Prostate gland (tissue), 2 donors: ENCODE results near the gene GNL2. TPM values are rescaled to one million over a fixed set of nuclear protein-coding genes. Genes with fewer than 3 reads are reported as not detected.
"Not testable (repeated sequence)": the region's sequence is repeated elsewhere in the genome, so short reads cannot be mapped to it uniquely, and the experiment has no call there.

ENCODE experiments used
- DNase-seq: peaks from one replicate; pipeline ENCODE4 v3.0.0-alpha.2; 2019; ENCODE audit warnings: low spot score
- H3K27ac ChIP-seq, 2 donors: fragments of 200-600 bp; sonication (generic); 2 replicates each; pipeline ENCODE4 v1.5.1; 2017 to 2019
- H3K27me3 ChIP-seq: fragments of 200-600 bp; sonication (generic); replicated peaks from 2 replicates; pipeline ENCODE4 v1.5.1; 2019; ENCODE audit not compliant: insufficient read depth
- H3K36me3 ChIP-seq, 2 donors: fragments of 200-600 bp; sonication (generic); 1 replicate in 1 of 2; 2 replicates in 1 of 2; pipeline versions ENCODE4 v1.5.1 to v1.8.1; 2017 to 2019
- H3K4me1 ChIP-seq: fragments of 200-600 bp; sonication (generic); replicated peaks from 2 replicates; pipeline ENCODE4 v1.5.1; 2019
- H3K4me3 ChIP-seq, 2 donors: fragments of 200-600 bp; sonication (generic); 2 replicates each; pipeline ENCODE4 v1.5.1; 2017 to 2019
- H3K9me3 ChIP-seq: fragments of 200-600 bp; sonication (generic); 2 replicates; pipeline ENCODE4 v1.5.1; 2017
- POLR2A ChIP-seq: fragments of 450-650 bp; IDR thresholded peaks from one replicate; pipeline ENCODE4 v1.6.1; 2016; ENCODE audit warnings: antibody characterized with exemption, mild to moderate bottlenecking
- POLR2AphosphoS5 ChIP-seq: sonication (generic); formaldehyde crosslinking; IDR thresholded peaks from one replicate; pipeline ENCODE4 v1.6.1; 2017; ENCODE audit warnings: antibody characterized with exemption
- WGBS: methylation state at CpG from one replicate; pipeline ENCODE4 v1.1.5; 2018; 5-methylcytosine and 5-hydroxymethylcytosine counted together
- intact Hi-C: fragments of 100-400 bp; cut with DNase I; formaldehyde crosslinking; loops from one replicate; pipeline ENCODE4 v1.14.2; 2022
- total RNA-seq, 2 donors: library from RNA; depleted of rRNA; stranded (reverse); fragments of >200 nt; gene quantifications; one replicate each; pipeline ENCODE4 v1.1.0, GENCODE V29; 2016
- TF ChIP-seq, protein P1 (sequence below), 4 experiments: fragments of 200-600 bp in 2 of 4; fragments of 450-650 bp in 2 of 4; sonication (generic) in 2 of 4; IDR thresholded peaks; 1 replicate in 3 of 4; 2 replicates in 1 of 4; pipeline ENCODE4 v1.5.1; 2016 to 2019; ENCODE audit warnings: antibody characterized with exemption in 4 of 4, mild to moderate bottlenecking in 2 of 4, moderate library complexity in 2 of 4

GNL2 gene
- total RNA-seq, 2 donors from 2014 or later, result 23.2 to 52.0 TPM

DNA sequence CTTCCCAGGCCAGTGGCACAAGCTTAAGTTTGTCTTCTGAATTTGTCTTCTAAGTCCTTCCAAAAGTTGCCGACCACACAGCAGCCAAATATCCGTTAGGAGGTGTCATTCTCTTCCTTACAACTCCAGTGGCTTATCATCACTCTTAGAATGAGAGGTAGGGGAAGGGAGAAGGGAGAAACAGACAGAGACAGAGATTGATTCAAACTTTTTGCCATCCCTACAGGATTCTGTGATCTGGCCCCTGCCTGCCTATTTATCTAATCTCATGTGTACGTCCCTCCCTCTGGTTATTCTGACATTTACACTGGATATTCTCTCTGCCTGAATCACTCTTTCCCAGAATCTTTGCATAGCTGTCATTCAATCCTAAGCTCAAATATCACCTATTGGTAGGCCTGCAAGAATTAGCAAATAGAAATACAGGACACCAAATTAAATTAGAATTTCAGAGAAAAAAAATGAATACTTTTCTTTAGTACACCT, 488 bp upstream of the GNL2 start:
- Histone ChIP-seq H3K36me3 (no peaks in the 10 kb centered on the region), H3K4me1 (peaks cover 10% of the 10 kb centered on the region), H3K4me3 (peak overlapping the region; percentile 70 to 72), H3K9me3 (no peaks in the 10 kb centered on the region), H3K27ac (peak overlapping the region; percentile 56 to 64), H3K27me3 (no peaks in the 10 kb centered on the region)
- TF ChIP-seq, protein P1, sequence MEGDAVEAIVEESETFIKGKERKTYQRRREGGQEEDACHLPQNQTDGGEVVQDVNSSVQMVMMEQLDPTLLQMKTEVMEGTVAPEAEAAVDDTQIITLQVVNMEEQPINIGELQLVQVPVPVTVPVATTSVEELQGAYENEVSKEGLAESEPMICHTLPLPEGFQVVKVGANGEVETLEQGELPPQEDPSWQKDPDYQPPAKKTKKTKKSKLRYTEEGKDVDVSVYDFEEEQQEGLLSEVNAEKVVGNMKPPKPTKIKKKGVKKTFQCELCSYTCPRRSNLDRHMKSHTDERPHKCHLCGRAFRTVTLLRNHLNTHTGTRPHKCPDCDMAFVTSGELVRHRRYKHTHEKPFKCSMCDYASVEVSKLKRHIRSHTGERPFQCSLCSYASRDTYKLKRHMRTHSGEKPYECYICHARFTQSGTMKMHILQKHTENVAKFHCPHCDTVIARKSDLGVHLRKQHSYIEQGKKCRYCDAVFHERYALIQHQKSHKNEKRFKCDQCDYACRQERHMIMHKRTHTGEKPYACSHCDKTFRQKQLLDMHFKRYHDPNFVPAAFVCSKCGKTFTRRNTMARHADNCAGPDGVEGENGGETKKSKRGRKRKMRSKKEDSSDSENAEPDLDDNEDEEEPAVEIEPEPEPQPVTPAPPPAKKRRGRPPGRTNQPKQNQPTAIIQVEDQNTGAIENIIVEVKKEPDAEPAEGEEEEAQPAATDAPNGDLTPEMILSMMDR (IDR thresholded peaks at IDR 0.05), result no peak
- TF ChIP-seq POLR2A (no peak), POLR2AphosphoS5 (no peak)
- 2% methylated on average over 3 of the region's 3 CpGs for WGBS
- DNase-seq, result no peak
- intact Hi-C loops, result loop anchor here (10.0 kb wide), 1 partner anchor 209 kb away; the partner anchor contains the start of genes C1orf122 and YRDC

GRCh38 chr1:37593726-37594125, 2.0 kb downstream of the GNL2 start:
- DNase-seq, result no peak
- Histone ChIP-seq H3K9me3 (no peaks in the 10 kb centered on the region), H3K27me3 (no peaks in the 10 kb centered on the region), H3K36me3 (no peaks in the 10 kb centered on the region), H3K4me1 (peaks cover 10% of the 10 kb centered on the region), H3K4me3 (no peak overlapping the region), H3K27ac (no peak overlapping the region)
- TF ChIP-seq, protein P1 (IDR thresholded peaks at IDR 0.05), result no peak
- TF ChIP-seq POLR2AphosphoS5 (no peak), POLR2A (no peak)
- WGBS, result 97% methylated on average over 6 of the region's 6 CpGs
- intact Hi-C loops, result loop anchor here (10.0 kb wide), 1 partner anchor 211 kb away; the partner anchor contains the start of genes C1orf122 and YRDC

- Histone ChIP-seq H3K9me3 (no peaks in the 10 kb centered on the region), H3K27ac (no peak overlapping the region), H3K36me3 (no peaks in the 10 kb centered on the region), H3K4me3 (no peak overlapping the region), H3K4me1 (no peaks in the 10 kb centered on the region), H3K27me3 (no peaks in the 10 kb centered on the region)
- no peak for DNase-seq
- 70% methylated on average over 2 of the region's 2 CpGs for WGBS
- TF ChIP-seq POLR2AphosphoS5, result no peak
- TF ChIP-seq POLR2A, result no peak
- TF ChIP-seq, protein P1 (IDR thresholded peaks at IDR 0.05), result no peak
- intact Hi-C loops, result no loop called here
Measured at GRCh38 chr1:37588939-37589338, 6.8 kb downstream of the GNL2 start.

- 92% methylated on average over 4 of the region's 4 CpGs for WGBS
- not testable (repeated sequence) for H3K27ac ChIP-seq
Measured at GRCh38 chr1:37584544-37584943, 11.2 kb downstream of the GNL2 start.

GRCh38 chr1:37575692-37576091, 20.0 kb downstream of the GNL2 start:
- peaks cover 6 to 12% of the 10 kb centered on the region in 2 donors for H3K36me3 ChIP-seq
- H3K27ac ChIP-seq, result no peak overlapping the region
- 93% methylated on average over 5 of the region's 5 CpGs for WGBS
- intact Hi-C loops, result no loop called here
- H3K27me3 ChIP-seq, result no peaks in the 10 kb centered on the region
- no peak for DNase-seq
- no peaks in the 10 kb centered on the region for H3K9me3 ChIP-seq
- H3K4me1 ChIP-seq, result no peaks in the 10 kb centered on the region
- H3K4me3 ChIP-seq, result no peak overlapping the region
- TF ChIP-seq POLR2AphosphoS5 (no peak), POLR2A (no peak)
- TF ChIP-seq, protein P1 (IDR thresholded peaks at IDR 0.05), result no peak

More at GRCh38 chr1:37584544-37584943, 11.2 kb downstream of the GNL2 start:
- H3K27me3 ChIP-seq, H3K4me1 ChIP-seq, DNase-seq, intact Hi-C loops, H3K9me3 ChIP-seq, H3K36me3 ChIP-seq, H3K4me3 ChIP-seq: not testable (repeated sequence)
